ENCODE results near the gene PMAIP1. TPM values are rescaled to one million over a fixed set of nuclear protein-coding genes. Genes with fewer than 3 reads are reported as not detected.

The PMAIP1 gene
- total RNA-seq, 2 experiments from 2014 or later, result 22.9 to 23.3 TPM

DNA sequence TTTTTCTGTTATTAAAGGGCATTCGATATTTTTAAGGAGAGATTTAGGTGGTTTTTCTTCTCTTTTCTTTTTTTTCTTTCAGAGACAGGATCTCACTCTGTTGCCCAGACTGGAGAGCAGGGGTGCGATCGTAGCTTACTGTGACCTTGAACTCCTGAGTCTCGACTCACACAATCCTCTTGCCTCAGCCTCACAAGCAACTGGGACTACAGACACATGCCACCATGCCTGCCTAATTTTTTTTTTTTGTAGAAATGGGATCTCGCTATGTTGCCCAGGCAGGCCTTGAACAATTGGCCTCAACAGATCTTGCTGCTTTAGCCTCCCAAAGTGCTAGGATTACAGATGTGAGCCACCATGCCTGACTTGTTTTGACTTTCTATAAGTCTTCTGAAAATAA lies 26.3 kb downstream of the PMAIP1 start:
- CTCF ChIA-PET (ENCODE audit: unreplicated experiment), result no interaction called here
- no peaks in the 10 kb centered on the region for H3K9me3 ChIP-seq (ENCODE audit: low read length)
- no peak for TF ChIP-seq EZH2phosphoT487 (IDR thresholded peaks at IDR 0.05; ENCODE audit: borderline replicate concordance, low read depth, low read length)
- H3K36me3 ChIP-seq (ENCODE audit: insufficient read depth, low read length), result no peaks in the 10 kb centered on the region
- H3K9me2 ChIP-seq (ENCODE audit: insufficient read depth, low read length), result no peaks in the 10 kb centered on the region
- no peaks in the 10 kb centered on the region for H3K4me1 ChIP-seq (ENCODE audit: insufficient read depth, low read length, poor library complexity, severe bottlenecking)
- H3K79me2 ChIP-seq (ENCODE audit: insufficient read depth, low read depth, low read length), result no peaks in the 10 kb centered on the region
- H3K4me2 ChIP-seq (ENCODE audit: low read length), result no peak overlapping the region
- no peak for DNase-seq (ENCODE audit: low spot score)
- POLR2A ChIA-PET, result interaction anchor here (0.7 to 1.3 kb wide), 2 partner anchors 18 to 27 kb away, joined by 3 read pairs; no protein-coding TSS in a partner anchor
- H3K27ac ChIP-seq (ENCODE audit: low read depth, low read length, poor library complexity, severe bottlenecking), result no peak overlapping the region
- intact Hi-C loops (cut with micrococcal nuclease; ENCODE audit: unreplicated experiment), result no loop called here
- no peak overlapping the region for H3K4me3 ChIP-seq (ENCODE audit: low read depth, low read length, poor library complexity, severe bottlenecking)
- no peaks in the 10 kb centered on the region for H4K20me1 ChIP-seq (ENCODE audit: insufficient read depth, low read length)
- H2AFZ ChIP-seq (ENCODE audit: low read length), result no peak overlapping the region
- no TSS peak for BruUV-seq (replicated peaks)

DNA sequence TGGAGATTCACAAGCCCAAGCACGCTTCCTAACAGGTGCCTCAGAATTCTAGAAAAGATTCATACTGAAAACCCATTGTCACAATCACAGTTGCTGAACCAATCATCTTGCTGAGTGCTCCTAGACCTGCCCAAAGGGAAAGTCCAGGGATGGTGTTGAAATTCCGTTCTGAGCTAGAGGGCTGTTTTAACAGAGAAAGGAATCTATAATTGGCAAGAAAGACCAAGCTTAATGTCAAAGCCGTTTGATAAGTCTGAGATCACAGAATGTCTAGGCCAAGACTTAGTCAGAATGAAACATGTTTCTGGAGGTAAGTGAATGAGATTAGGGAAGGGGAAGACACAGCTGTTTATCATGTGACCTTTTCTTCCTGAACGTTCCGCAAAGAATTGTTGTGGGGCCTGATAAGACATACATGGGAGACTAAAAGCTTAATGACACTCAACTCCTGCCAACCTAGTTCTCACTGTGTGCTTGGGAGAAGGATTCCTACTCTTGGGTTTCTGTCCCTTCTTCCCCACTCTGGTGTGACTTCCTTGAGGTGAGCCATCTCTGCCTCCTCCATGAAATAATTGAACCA lies 27.5 kb downstream of the PMAIP1 start:
- DNase-seq (ENCODE audit: low spot score), result no peak
- TF ChIP-seq EZH2phosphoT487 (IDR thresholded peaks at IDR 0.05; ENCODE audit: borderline replicate concordance, low read depth, low read length), result no peak
- TF ChIP-seq, protein P1, sequence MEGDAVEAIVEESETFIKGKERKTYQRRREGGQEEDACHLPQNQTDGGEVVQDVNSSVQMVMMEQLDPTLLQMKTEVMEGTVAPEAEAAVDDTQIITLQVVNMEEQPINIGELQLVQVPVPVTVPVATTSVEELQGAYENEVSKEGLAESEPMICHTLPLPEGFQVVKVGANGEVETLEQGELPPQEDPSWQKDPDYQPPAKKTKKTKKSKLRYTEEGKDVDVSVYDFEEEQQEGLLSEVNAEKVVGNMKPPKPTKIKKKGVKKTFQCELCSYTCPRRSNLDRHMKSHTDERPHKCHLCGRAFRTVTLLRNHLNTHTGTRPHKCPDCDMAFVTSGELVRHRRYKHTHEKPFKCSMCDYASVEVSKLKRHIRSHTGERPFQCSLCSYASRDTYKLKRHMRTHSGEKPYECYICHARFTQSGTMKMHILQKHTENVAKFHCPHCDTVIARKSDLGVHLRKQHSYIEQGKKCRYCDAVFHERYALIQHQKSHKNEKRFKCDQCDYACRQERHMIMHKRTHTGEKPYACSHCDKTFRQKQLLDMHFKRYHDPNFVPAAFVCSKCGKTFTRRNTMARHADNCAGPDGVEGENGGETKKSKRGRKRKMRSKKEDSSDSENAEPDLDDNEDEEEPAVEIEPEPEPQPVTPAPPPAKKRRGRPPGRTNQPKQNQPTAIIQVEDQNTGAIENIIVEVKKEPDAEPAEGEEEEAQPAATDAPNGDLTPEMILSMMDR (conservative IDR thresholded peaks at IDR 0.05; ENCODE audit: low read length), result no peak
- Histone ChIP-seq H3K4me1 (ENCODE audit: insufficient read depth, low read length, poor library complexity, severe bottlenecking) (no peaks in the 10 kb centered on the region), H3K4me2 (ENCODE audit: low read length) (no peak overlapping the region), H3K36me3 (ENCODE audit: insufficient read depth, low read length) (no peaks in the 10 kb centered on the region), H3K9me2 (ENCODE audit: insufficient read depth, low read length) (no peaks in the 10 kb centered on the region), H3K27ac (ENCODE audit: low read depth, low read length, poor library complexity, severe bottlenecking) (no peak overlapping the region), H3K4me3 (ENCODE audit: low read depth, low read length, poor library complexity, severe bottlenecking) (no peak overlapping the region), H3K9me3 (ENCODE audit: low read length) (no peaks in the 10 kb centered on the region), H4K20me1 (ENCODE audit: insufficient read depth, low read length) (no peaks in the 10 kb centered on the region), H3K79me2 (ENCODE audit: insufficient read depth, low read depth, low read length) (no peaks in the 10 kb centered on the region), H2AFZ (ENCODE audit: low read length) (peak overlapping the region; percentile 36; the same call in 1 of the 2 replicates)
- intact Hi-C loops (cut with micrococcal nuclease; ENCODE audit: unreplicated experiment), result no loop called here
- BruUV-seq (replicated peaks), result no TSS peak
- ChIA-PET CTCF (ENCODE audit: unreplicated experiment) (no interaction called here), POLR2A (interaction anchor here (1.3 kb wide), 1 partner anchor 17 kb away, joined by 3 read pairs; no protein-coding TSS in a partner anchor)

DNA sequence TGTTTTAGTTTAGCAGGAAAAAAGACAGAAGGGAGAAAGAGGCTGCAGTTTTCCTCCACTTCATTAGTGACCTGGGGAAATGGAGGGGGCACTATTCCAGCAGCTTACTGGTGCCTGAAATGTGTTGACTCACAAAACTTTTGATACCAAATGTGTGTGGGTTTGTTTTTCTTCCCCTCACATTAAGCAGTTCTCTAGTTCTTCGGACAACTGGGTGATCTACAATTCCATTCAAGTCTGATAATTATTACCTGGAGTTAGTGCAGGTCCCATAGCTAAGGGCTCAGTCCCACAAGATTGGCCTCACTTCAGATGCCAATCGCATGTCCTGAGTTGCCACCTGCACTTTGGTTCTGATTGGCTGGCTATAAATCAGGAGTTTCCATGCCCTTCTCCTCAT lies 28.4 kb downstream of the PMAIP1 start:
- H3K27ac ChIP-seq (ENCODE audit: low read depth, low read length, poor library complexity, severe bottlenecking), result no peak overlapping the region
- no peak for DNase-seq (ENCODE audit: low spot score)
- no TSS peak for BruUV-seq (replicated peaks)
- POLR2A ChIA-PET, result no interaction called here
- H3K4me1 ChIP-seq (ENCODE audit: insufficient read depth, low read length, poor library complexity, severe bottlenecking), result no peaks in the 10 kb centered on the region
- no peaks in the 10 kb centered on the region for H3K79me2 ChIP-seq (ENCODE audit: insufficient read depth, low read depth, low read length)
- intact Hi-C loops (cut with micrococcal nuclease; ENCODE audit: unreplicated experiment), result no loop called here
- TF ChIP-seq, protein P1 (conservative IDR thresholded peaks at IDR 0.05; ENCODE audit: low read length), result no peak
- no peak for TF ChIP-seq EZH2phosphoT487 (IDR thresholded peaks at IDR 0.05; ENCODE audit: borderline replicate concordance, low read depth, low read length)
- H3K4me2 ChIP-seq (ENCODE audit: low read length), result no peak overlapping the region
- H3K36me3 ChIP-seq (ENCODE audit: insufficient read depth, low read length), result no peaks in the 10 kb centered on the region
- no peak overlapping the region for H2AFZ ChIP-seq (ENCODE audit: low read length)
- CTCF ChIA-PET (ENCODE audit: unreplicated experiment), result no interaction called here
- no peaks in the 10 kb centered on the region for H3K9me3 ChIP-seq (ENCODE audit: low read length)
- H4K20me1 ChIP-seq (ENCODE audit: insufficient read depth, low read length), result no peaks in the 10 kb centered on the region
- H3K9me2 ChIP-seq (ENCODE audit: insufficient read depth, low read length), result no peaks in the 10 kb centered on the region
- no peak overlapping the region for H3K4me3 ChIP-seq (ENCODE audit: low read depth, low read length, poor library complexity, severe bottlenecking)
